Vagina (tissue), 2 donors: ENCODE results near the gene TXNRD1.

Experiments
- CTCF ChIP-seq, 3 experiments: fragments of 450-650 bp in 2 of 3; fragments of 200-600 bp in 1 of 3; sonication (generic) in 1 of 3; IDR thresholded peaks; one replicate each; pipeline ENCODE4 v1.5.1; 2017 to 2019; ENCODE audit warnings: antibody characterized with exemption in 3 of 3, mild to moderate bottlenecking in 2 of 3, moderate library complexity in 2 of 3
- POLR2A ChIP-seq, 2 donors: fragments of 450-650 bp; IDR thresholded peaks; one replicate each; pipeline ENCODE4 v1.6.1; 2017; ENCODE audit warnings: antibody characterized with exemption in 2 of 2, mild to moderate bottlenecking in 2 of 2, moderate library complexity in 2 of 2
- POLR2AphosphoS5 ChIP-seq, 2 donors: sonication (generic); formaldehyde crosslinking; IDR thresholded peaks; one replicate each; pipeline ENCODE4 v1.9.0; 2017; ENCODE audit warnings: antibody characterized with exemption in 2 of 2, mild to moderate bottlenecking in 2 of 2, low read depth in 1 of 2; ENCODE audit not compliant: insufficient read depth in 1 of 2

- TF ChIP-seq POLR2A (IDR thresholded peaks at IDR 0.05) (no peak), CTCF (IDR thresholded peaks at IDR 0.05) (no peak), POLR2AphosphoS5 (IDR thresholded peaks at IDR 0.05; ENCODE audit: insufficient read depth in 1 of 2, low read depth in 1 of 2) (no peak)
Observed at GRCh38 chr12:104312654-104313053, 97.1 kb downstream of the TXNRD1 start.
